22Rv1 (cell line): ENCODE measurements around the gene CFDP1.

Experiments
- CTCF ChIP-seq: fragments of 450-650 bp; IDR thresholded peaks from 2 replicates; pipeline ENCODE4 v1.5.1; 2017; ENCODE audit warnings: mild to moderate bottlenecking
- ZFX ChIP-seq: fragments of 450-650 bp; IDR thresholded peaks from 2 replicates; pipeline ENCODE4 v1.6.1; 2017; ENCODE audit warnings: antibody characterized with exemption, borderline replicate concordance

- TF ChIP-seq CTCF: no peak
- no peak for TF ChIP-seq ZFX
Observed at GRCh38 chr16:75341564-75342307, 91.6 kb downstream of the CFDP1 start.
